GM13976 (cell line): ENCODE results near the gene MEIS2.

Source experiments
- DNase-seq: peaks from one replicate; pipeline ENCODE4 v3.0.0; 2012; ENCODE audit warnings: low spot score
- in situ Hi-C: fragments of 300-500 bp; cut with MboI; formaldehyde crosslinking; loops from one replicate; pipeline ENCODE4 v1.12.0; 2022; ENCODE audit warnings: low sequenced_read_pairs, mixed read lengths, inconsistent platforms; ENCODE audit not compliant: unreplicated experiment
- TF ChIP-seq, protein P1 (sequence below): IDR thresholded peaks from 2 replicates; pipeline ENCODE4 v1.5.1; 2012; ENCODE audit warnings: borderline replicate concordance, mild to moderate bottlenecking; ENCODE audit not compliant: insufficient read depth; ENCODE audit errors: extremely low read depth, missing control alignments, control extremely low read depth

Gene MEIS2

DNA sequence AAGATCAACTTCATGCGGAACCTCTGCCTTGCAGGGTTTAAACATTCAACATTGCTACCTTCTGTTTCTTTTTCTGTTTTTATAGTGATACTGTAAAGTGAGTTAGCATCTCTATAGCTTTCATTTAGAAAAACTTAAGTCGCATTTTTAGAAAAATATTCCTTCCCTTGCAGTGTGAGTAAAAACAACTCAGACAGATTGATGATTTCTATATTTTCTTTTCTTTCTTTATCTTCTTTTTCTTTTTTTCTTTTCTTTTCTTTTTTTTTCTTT, 2.8 kb upstream of the MEIS2 start:
- in situ Hi-C loops = loop anchor here (10.0 to 25.0 kb wide), 2 partner anchors 218 to 1591 kb away; no protein-coding TSS in a partner anchor
- no peak for DNase-seq
- TF ChIP-seq, protein P1, sequence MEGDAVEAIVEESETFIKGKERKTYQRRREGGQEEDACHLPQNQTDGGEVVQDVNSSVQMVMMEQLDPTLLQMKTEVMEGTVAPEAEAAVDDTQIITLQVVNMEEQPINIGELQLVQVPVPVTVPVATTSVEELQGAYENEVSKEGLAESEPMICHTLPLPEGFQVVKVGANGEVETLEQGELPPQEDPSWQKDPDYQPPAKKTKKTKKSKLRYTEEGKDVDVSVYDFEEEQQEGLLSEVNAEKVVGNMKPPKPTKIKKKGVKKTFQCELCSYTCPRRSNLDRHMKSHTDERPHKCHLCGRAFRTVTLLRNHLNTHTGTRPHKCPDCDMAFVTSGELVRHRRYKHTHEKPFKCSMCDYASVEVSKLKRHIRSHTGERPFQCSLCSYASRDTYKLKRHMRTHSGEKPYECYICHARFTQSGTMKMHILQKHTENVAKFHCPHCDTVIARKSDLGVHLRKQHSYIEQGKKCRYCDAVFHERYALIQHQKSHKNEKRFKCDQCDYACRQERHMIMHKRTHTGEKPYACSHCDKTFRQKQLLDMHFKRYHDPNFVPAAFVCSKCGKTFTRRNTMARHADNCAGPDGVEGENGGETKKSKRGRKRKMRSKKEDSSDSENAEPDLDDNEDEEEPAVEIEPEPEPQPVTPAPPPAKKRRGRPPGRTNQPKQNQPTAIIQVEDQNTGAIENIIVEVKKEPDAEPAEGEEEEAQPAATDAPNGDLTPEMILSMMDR = no peak

DNA sequence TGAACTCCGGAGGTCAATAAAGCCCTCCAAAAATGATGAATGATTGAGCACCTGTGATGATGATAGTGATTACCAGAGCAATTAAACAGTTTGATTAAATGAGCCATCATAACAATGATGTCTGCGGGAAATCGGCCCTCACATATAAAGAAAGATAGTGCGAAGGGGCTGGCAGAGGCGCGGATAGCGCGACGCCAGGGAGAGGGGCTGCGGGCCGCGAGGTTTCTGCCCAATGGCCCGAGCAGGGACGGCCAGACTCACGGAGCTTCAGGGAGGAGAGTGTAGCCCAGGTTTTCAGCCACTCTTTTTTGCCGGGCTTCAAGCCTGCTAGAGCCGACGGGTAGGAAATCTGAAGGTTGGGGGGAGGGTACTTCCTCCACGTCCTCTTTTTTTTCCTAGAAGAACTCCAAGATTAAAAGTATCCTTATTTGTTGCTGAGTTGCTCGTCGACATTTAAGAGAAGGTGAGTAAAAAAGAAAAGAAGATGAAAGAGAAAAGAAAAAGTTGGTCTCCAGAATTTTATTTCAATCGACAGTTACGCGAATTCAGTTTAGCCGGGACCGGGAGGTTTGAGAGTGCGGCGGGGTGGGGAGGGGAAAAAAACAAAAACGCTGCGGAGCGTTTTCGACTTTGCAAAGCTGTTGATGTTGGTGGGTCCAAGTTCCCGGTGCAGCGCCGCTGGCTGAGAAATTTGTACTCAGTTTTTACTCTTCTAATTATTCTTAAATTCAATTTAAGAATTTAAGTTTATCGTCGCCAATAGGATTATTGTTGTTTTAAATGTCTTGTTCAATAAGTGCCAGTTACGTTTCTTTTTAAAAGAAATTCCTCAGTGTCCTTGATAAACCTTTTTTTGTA, 2.2 kb upstream of the MEIS2 start:
- TF ChIP-seq, protein P1 = no peak
- DNase-seq = no peak
- in situ Hi-C loops = loop anchor here (10.0 to 25.0 kb wide), 2 partner anchors 218 to 1590 kb away; no protein-coding TSS in a partner anchor

DNA sequence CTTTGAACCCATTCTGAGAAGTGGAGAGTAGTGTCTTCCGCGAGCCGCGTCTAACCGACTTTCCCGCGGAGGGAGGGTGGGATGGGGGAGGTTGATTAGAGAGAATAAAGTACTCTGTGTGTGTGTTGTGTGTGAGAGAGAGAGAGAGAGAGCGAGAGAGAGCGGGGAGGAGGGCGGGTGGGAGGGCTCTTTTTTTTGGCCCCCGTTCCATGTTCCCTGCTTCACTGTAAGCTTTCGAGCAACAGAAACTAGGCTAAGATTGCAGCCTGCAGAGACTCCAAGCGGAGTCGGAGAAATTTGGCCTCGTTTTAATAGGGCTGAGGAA, 1.6 kb upstream of the MEIS2 start:
- in situ Hi-C loops = loop anchor here (10.0 to 25.0 kb wide), 2 partner anchors 217 to 1590 kb away; no protein-coding TSS in a partner anchor
- TF ChIP-seq, protein P1 = no peak
- no peak for DNase-seq

GRCh38 chr15:37100966-37101215, 542 bp upstream of the MEIS2 start:
- peak; percentile 55 for DNase-seq
- in situ Hi-C loops = loop anchor here (10.0 to 25.0 kb wide), 2 partner anchors 216 to 1589 kb away; no protein-coding TSS in a partner anchor
- TF ChIP-seq, protein P1 = no peak

- in situ Hi-C loops = loop anchor here (10.0 to 25.0 kb wide), 2 partner anchors 215 to 1587 kb away; no protein-coding TSS in a partner anchor
- DNase-seq = no peak
- TF ChIP-seq, protein P1 = no peak
Observed at GRCh38 chr15:37099319-37100108, 835 bp downstream of the MEIS2 start.

DNA sequence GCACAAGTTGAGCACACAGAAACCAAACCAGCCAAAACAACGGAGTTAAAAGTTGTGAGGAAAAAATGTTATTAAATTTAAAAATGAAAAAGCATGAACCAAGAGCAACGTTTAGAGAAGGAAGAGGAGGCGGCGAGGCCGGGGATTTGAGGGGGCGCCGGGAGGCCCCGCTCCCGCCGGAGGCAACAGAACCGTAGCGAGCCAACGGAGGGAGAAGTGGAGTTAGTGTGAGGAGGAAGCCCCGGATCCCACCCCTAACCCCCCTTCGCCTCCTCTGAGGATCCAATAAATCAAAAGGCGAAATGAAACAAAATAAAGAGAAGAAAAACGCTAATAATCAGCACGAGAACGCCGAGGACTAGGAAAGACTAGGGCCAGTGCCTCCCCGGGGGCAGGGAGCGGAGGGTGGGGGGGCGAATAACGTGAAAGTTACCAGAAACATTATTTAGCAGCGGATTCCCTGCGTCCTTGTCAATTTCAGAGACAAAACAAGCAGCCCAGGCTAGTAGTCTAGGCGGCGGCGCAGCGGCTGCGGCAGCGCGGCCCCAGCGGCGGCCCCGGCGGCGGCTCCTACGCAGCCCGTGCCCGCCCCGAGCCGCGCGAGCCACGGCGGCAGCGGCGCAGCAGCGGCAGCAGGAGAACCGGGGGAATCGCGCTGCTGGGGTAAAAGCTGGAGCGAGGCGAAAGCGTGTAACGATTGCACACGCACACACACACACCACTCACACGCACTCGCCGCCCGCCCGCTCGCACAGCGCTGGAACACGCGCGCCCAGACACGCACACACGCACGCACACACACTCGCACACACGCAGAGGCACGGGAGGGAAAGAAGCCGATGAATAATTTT, 1.7 kb downstream of the MEIS2 start:
- in situ Hi-C loops = no loop called here
- TF ChIP-seq, protein P1 = no peak
- DNase-seq = peak; percentile 66
